MM.1S (cell line): Measurements from ENCODE around the gene SYNE1.

Experiments
- DNase-seq: peaks from one replicate; pipeline ENCODE4 v3.0.0-alpha.2; 2015
- H2AFZ ChIP-seq: fragments of 300-600 bp; sonication (generic); 2 replicates; pipeline ENCODE4 v1.6.0; 2016; ENCODE audit warnings: antibody characterized with exemption, low read length
- H3F3A ChIP-seq: fragments of 300-600 bp; sonication (generic); 2 replicates; pipeline ENCODE4 v1.6.1; 2016; ENCODE audit warnings: mild to moderate bottlenecking, antibody characterized with exemption, low read length, moderate library complexity, mixed read lengths; ENCODE audit not compliant: insufficient read depth
- H3K27ac ChIP-seq: fragments of 300-600 bp; sonication (generic); 2 replicates; pipeline ENCODE4 v1.5.1; 2016; ENCODE audit warnings: mild to moderate bottlenecking, low read length
- H3K27me3 ChIP-seq: fragments of 300-600 bp; sonication (generic); replicated peaks from 2 replicates; pipeline ENCODE4 v1.6.0; 2016; ENCODE audit warnings: low read length; ENCODE audit not compliant: insufficient read depth
- H3K36me3 ChIP-seq: fragments of 300-600 bp; sonication (generic); replicated peaks from 2 replicates; pipeline ENCODE4 v1.6.1; 2016; ENCODE audit warnings: mild to moderate bottlenecking, low read length, mixed read lengths; ENCODE audit not compliant: insufficient read depth
- H3K4me1 ChIP-seq: fragments of 300-600 bp; sonication (generic); 2 replicates; pipeline ENCODE4 v1.6.1; 2016; ENCODE audit warnings: low read length, mixed read lengths
- H3K4me2 ChIP-seq: fragments of 300-600 bp; sonication (generic); 2 replicates; pipeline ENCODE4 v1.6.0; 2016; ENCODE audit warnings: low read depth, low read length
- H3K4me3 ChIP-seq: fragments of 300-600 bp; sonication (generic); 2 replicates; pipeline ENCODE4 v1.5.1; 2016; ENCODE audit warnings: low read length, mixed read lengths
- H3K79me2 ChIP-seq: fragments of 300-600 bp; sonication (generic); 2 replicates; pipeline ENCODE4 v1.6.1; 2016; ENCODE audit warnings: mixed run types, low read length, mixed read lengths
- H3K9ac ChIP-seq: fragments of 300-600 bp; sonication (generic); 2 replicates; pipeline ENCODE4 v1.6.1; 2016; ENCODE audit warnings: low read length, mixed read lengths
- H3K9me2 ChIP-seq: fragments of 300-600 bp; sonication (generic); replicated peaks from 2 replicates; pipeline ENCODE4 v1.6.1; 2016; ENCODE audit warnings: mild to moderate bottlenecking, low read length, mixed read lengths; ENCODE audit not compliant: insufficient read depth
- H3K9me3 ChIP-seq: fragments of 300-600 bp; sonication (generic); replicated peaks from 2 replicates; pipeline ENCODE4 v1.6.1; 2016; ENCODE audit warnings: mild to moderate bottlenecking, low read length, mixed read lengths; ENCODE audit not compliant: insufficient read depth
- H4K20me1 ChIP-seq: fragments of 300-600 bp; sonication (generic); 2 replicates; pipeline ENCODE4 v1.6.1; 2016; ENCODE audit warnings: mild to moderate bottlenecking, low read length, moderate library complexity, mixed read lengths; ENCODE audit not compliant: insufficient read depth
- CTCF ChIP-seq: fragments of 300-600 bp; sonication (generic); IDR thresholded peaks from 2 replicates; pipeline ENCODE4 v1.5.1; 2016; ENCODE audit warnings: antibody characterized with exemption, low read length, mixed read lengths
- EZH2 ChIP-seq: fragments of 300-600 bp; sonication (generic); optimal IDR thresholded peaks from 2 replicates; pipeline ENCODE3; 2017; ENCODE audit warnings: low read depth, mild to moderate bottlenecking, antibody characterized with exemption, low read length, mixed read lengths
- EZH2phosphoT487 ChIP-seq: fragments of 300-600 bp; sonication (generic); IDR thresholded peaks from 2 replicates; pipeline ENCODE4 v1.6.1; 2018; ENCODE audit warnings: antibody characterized with exemption, low read length

SYNE1 gene

GRCh38 chr6:152232501-152233151, 404.5 kb downstream of the SYNE1 start:
- Histone ChIP-seq H3K27me3 (no peaks in the 10 kb centered on the region), H3K79me2 (no peaks in the 10 kb centered on the region), H3K36me3 (no peaks in the 10 kb centered on the region), H3K9ac (no peak overlapping the region), H3K4me2 (no peak overlapping the region), H3K9me2 (no peaks in the 10 kb centered on the region), H4K20me1 (no peaks in the 10 kb centered on the region), H3K27ac (no peak overlapping the region), H3K9me3 (no peaks in the 10 kb centered on the region), H3F3A (no peaks in the 10 kb centered on the region), H2AFZ (no peak overlapping the region), H3K4me3 (no peak overlapping the region), H3K4me1 (no peaks in the 10 kb centered on the region)
- no peak for TF ChIP-seq EZH2
- DNase-seq: no peak

DNA sequence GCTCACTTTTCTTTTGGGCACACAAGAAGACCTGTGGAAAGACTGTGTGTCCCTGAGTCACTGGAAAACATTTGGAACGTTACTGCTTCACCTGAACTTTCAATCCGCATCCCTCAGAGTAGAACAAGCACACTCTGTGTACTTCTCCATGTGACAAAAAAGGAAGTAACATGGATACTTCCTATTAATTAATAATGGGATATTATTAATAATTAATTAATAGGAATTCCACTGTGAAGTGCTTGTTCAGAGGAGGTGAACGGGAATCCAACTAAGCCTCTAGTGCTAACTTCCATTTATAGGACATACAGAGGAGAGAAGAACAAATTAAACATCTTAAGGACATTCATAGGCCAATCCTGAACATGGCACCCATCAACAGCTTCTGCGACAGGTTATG, 407.8 kb downstream of the SYNE1 start:
- Histone ChIP-seq H3K9me2 (no peaks in the 10 kb centered on the region), H3K36me3 (no peaks in the 10 kb centered on the region), H3K27ac (no peak overlapping the region), H3K4me3 (no peak overlapping the region), H2AFZ (no peak overlapping the region), H4K20me1 (no peaks in the 10 kb centered on the region), H3F3A (no peaks in the 10 kb centered on the region), H3K27me3 (no peaks in the 10 kb centered on the region), H3K4me2 (no peak overlapping the region), H3K79me2 (no peaks in the 10 kb centered on the region), H3K4me1 (no peaks in the 10 kb centered on the region), H3K9me3 (no peaks in the 10 kb centered on the region), H3K9ac (no peak overlapping the region)
- DNase-seq: no peak
- no peak for TF ChIP-seq EZH2phosphoT487
- no peak for TF ChIP-seq CTCF
- TF ChIP-seq EZH2: no peak

GRCh38 chr6:152226119-152226518, 411.0 kb downstream of the SYNE1 start:
- TF ChIP-seq EZH2 (no peak), CTCF (no peak), EZH2phosphoT487 (no peak)
- no peak overlapping the region for H3K27ac ChIP-seq
- H3K27me3 ChIP-seq: no peaks in the 10 kb centered on the region
- H3K4me2 ChIP-seq: no peak overlapping the region
- H3K36me3 ChIP-seq: no peaks in the 10 kb centered on the region
- no peak overlapping the region for H3K4me3 ChIP-seq
- no peaks in the 10 kb centered on the region for H3K4me1 ChIP-seq
- H2AFZ ChIP-seq: no peak overlapping the region
- H3K79me2 ChIP-seq: no peaks in the 10 kb centered on the region
- DNase-seq: no peak
- H3K9ac ChIP-seq: no peak overlapping the region
- H3K9me3 ChIP-seq: no peaks in the 10 kb centered on the region
- no peaks in the 10 kb centered on the region for H4K20me1 ChIP-seq
- H3K9me2 ChIP-seq: no peaks in the 10 kb centered on the region
- H3F3A ChIP-seq: no peaks in the 10 kb centered on the region

- Histone ChIP-seq H3K27me3 (no peaks in the 10 kb centered on the region), H3K27ac (no peak overlapping the region), H2AFZ (no peak overlapping the region), H4K20me1 (no peaks in the 10 kb centered on the region), H3K79me2 (no peaks in the 10 kb centered on the region), H3K4me2 (no peak overlapping the region), H3K4me1 (no peaks in the 10 kb centered on the region), H3K9me3 (no peaks in the 10 kb centered on the region), H3K36me3 (no peaks in the 10 kb centered on the region), H3F3A (no peaks in the 10 kb centered on the region), H3K4me3 (no peak overlapping the region), H3K9me2 (no peaks in the 10 kb centered on the region), H3K9ac (no peak overlapping the region)
- DNase-seq: no peak
- TF ChIP-seq EZH2phosphoT487 (no peak), EZH2 (no peak), CTCF (no peak)
These were observed 411.8 kb downstream of the SYNE1 start for GRCh38 chr6:152225241-152225934.
